Mesenchymal stem cell (in vitro differentiated cells and primary cell): Measurements from ENCODE around the gene MCOLN3.

Experiments used
- DNase-seq: peaks from one replicate; pipeline ENCODE4 v3.0.0-alpha.2; 2013
- H2AFZ ChIP-seq: one replicate; pipeline ENCODE4 v1.6.1; 2013; ENCODE audit warnings: low read depth, mild to moderate bottlenecking, control low read depth, inconsistent platforms, low read length, moderate library complexity
- H2AK5ac ChIP-seq: 2 replicates; pipeline ENCODE4 v1.6.1; 2013; ENCODE audit warnings: low read length, moderate library complexity, mild to moderate bottlenecking, inconsistent platforms; ENCODE audit not compliant: severe bottlenecking
- H2BK120ac ChIP-seq: one replicate; pipeline ENCODE4 v1.6.1; 2013; ENCODE audit warnings: low read depth, mild to moderate bottlenecking, inconsistent platforms, low read length, moderate library complexity
- H2BK12ac ChIP-seq, 2 experiments: one replicate each; pipeline ENCODE4 v1.6.1; 2013; ENCODE audit warnings: inconsistent platforms in 2 of 2, low read length in 2 of 2, mild to moderate bottlenecking in 2 of 2, moderate library complexity in 2 of 2, control low read depth in 1 of 2
- H2BK15ac ChIP-seq: one replicate; pipeline ENCODE4 v1.6.1; 2013; ENCODE audit warnings: mild to moderate bottlenecking, low read depth, inconsistent platforms; ENCODE audit not compliant: poor library complexity, severe bottlenecking
- H2BK5ac ChIP-seq: 2 replicates; pipeline ENCODE4 v1.6.1; 2013; ENCODE audit warnings: low read depth, mild to moderate bottlenecking, low read length, control low read depth, inconsistent platforms; ENCODE audit not compliant: poor library complexity, severe bottlenecking
- H3K14ac ChIP-seq, 2 experiments: one replicate each; pipeline ENCODE4 v1.6.1; 2013; ENCODE audit warnings: inconsistent platforms in 2 of 2, low read length in 2 of 2, control low read depth in 1 of 2, mild to moderate bottlenecking in 1 of 2, moderate library complexity in 1 of 2
- H3K18ac ChIP-seq, 2 experiments: one replicate each; pipeline ENCODE4 v1.6.1; 2013; ENCODE audit warnings: inconsistent platforms in 2 of 2, low read length in 2 of 2, control low read depth in 1 of 2, low read depth in 1 of 2, mild to moderate bottlenecking in 1 of 2
- H3K23ac ChIP-seq, 2 experiments: one replicate each; pipeline ENCODE4 v1.6.1; 2013; ENCODE audit warnings: inconsistent platforms in 2 of 2, low read length in 2 of 2, mild to moderate bottlenecking in 2 of 2, moderate library complexity in 2 of 2, control low read depth in 1 of 2
- H3K27ac ChIP-seq: 2 replicates; pipeline ENCODE4 v1.5.1; 2013; ENCODE audit warnings: mild to moderate bottlenecking, moderate library complexity, low read length, control low read depth, inconsistent platforms; ENCODE audit not compliant: poor library complexity, severe bottlenecking
- H3K27me3 ChIP-seq, 2 experiments: 2 replicates each; pipeline versions ENCODE4 v1.6.1 to v1.7.0; 2013; ENCODE audit warnings: low read length in 2 of 2, mild to moderate bottlenecking in 2 of 2, moderate library complexity in 2 of 2, control low read depth in 1 of 2, inconsistent platforms in 1 of 2; ENCODE audit not compliant: control insufficient read depth in 1 of 2, insufficient read depth in 1 of 2
- H3K36me3 ChIP-seq, 2 experiments: 2 replicates each; pipeline versions ENCODE4 v1.6.1 to v1.7.0; 2013; ENCODE audit warnings: low read length in 2 of 2, control low read depth in 1 of 2, inconsistent platforms in 1 of 2, low read depth in 1 of 2, mild to moderate bottlenecking in 1 of 2; ENCODE audit not compliant: insufficient read depth in 2 of 2, control insufficient read depth in 1 of 2
- H3K4ac ChIP-seq, 2 experiments: one replicate each; pipeline ENCODE4 v1.6.1; 2013; ENCODE audit warnings: inconsistent platforms in 2 of 2, low read length in 2 of 2, mild to moderate bottlenecking in 2 of 2, moderate library complexity in 2 of 2, control low read depth in 1 of 2, low read depth in 1 of 2
- H3K4me1 ChIP-seq: 2 replicates; pipeline ENCODE4 v1.6.1; 2013; ENCODE audit warnings: low read depth, low read length, control low read depth; ENCODE audit not compliant: control insufficient read depth, insufficient read depth
- H3K4me2 ChIP-seq: 2 replicates; pipeline ENCODE4 v1.6.1; 2013; ENCODE audit warnings: low read length, mild to moderate bottlenecking, inconsistent platforms; ENCODE audit not compliant: poor library complexity, severe bottlenecking
- H3K4me3 ChIP-seq, 2 experiments: 2 replicates each; pipeline versions ENCODE4 v1.5.1 to v1.7.0; 2013; ENCODE audit warnings: low read length in 2 of 2, mild to moderate bottlenecking in 2 of 2, control low read depth in 1 of 2, low read depth in 1 of 2; ENCODE audit not compliant: insufficient read depth in 1 of 2
- H3K79me1 ChIP-seq: replicated peaks from 2 replicates; pipeline ENCODE4 v1.6.1; 2013; ENCODE audit warnings: mild to moderate bottlenecking, control low read depth, low read length, inconsistent platforms; ENCODE audit not compliant: poor library complexity, severe bottlenecking
- H3K9ac ChIP-seq: 2 replicates; pipeline ENCODE4 v1.7.0; 2013; ENCODE audit warnings: mild to moderate bottlenecking, low read length, moderate library complexity
- H3K9me3 ChIP-seq: 2 replicates; pipeline ENCODE4 v1.7.0; 2013; ENCODE audit warnings: mild to moderate bottlenecking, low read length; ENCODE audit not compliant: control insufficient read depth
- H4K8ac ChIP-seq: one replicate; pipeline ENCODE4 v1.6.1; 2013; ENCODE audit warnings: inconsistent platforms, mild to moderate bottlenecking, low read length, moderate library complexity
- H4K91ac ChIP-seq: one replicate; pipeline ENCODE4 v1.6.1; 2013; ENCODE audit warnings: mild to moderate bottlenecking, low read length, inconsistent platforms
- WGBS: methylation state at CpG from one replicate; pipeline ENCODE4 v1.1.7; 2013; ENCODE audit warnings: mixed read lengths; 5-methylcytosine and 5-hydroxymethylcytosine counted together

The MCOLN3 gene

DNA sequence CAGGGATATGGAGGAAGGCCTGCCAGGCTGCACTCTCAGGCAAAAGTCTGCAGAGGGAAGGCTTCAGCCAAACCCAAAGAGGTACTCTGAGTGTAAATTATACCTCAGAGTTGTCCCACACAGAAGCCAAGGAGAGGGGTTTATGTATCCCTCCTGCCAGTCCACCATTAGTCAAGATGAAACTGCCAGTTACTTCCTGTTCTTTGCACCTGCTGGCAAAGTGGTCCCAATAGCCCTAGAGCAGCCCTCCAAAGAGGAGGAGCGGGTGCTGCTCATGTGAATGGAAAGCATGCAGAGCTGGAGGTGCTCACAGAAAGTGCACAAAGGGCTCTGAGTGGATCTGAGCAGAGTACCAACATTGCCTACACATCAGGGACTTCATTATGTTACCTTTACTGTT lies 37.1 kb upstream of the MCOLN3 start:
- Histone ChIP-seq H2BK12ac (no peak overlapping the region), H2BK5ac (no peak overlapping the region), H4K8ac (no peak overlapping the region), H3K4me3 (no peak overlapping the region), H3K79me1 (no peaks in the 10 kb centered on the region), H2AFZ (no peak overlapping the region), H3K4ac (no peak overlapping the region), H3K4me1 (no peaks in the 10 kb centered on the region), H2BK15ac (no peak overlapping the region), H2AK5ac (no peak overlapping the region), H3K4me2 (no peak overlapping the region), H3K23ac (no peak overlapping the region), H3K9me3 (no peaks in the 10 kb centered on the region), H3K14ac (no peak overlapping the region), H3K9ac (no peak overlapping the region), H3K36me3 (peaks cover 3 to 18% of the 10 kb centered on the region in 2 experiments), H2BK120ac (no peak overlapping the region), H3K18ac (no peak overlapping the region), H4K91ac (no peak overlapping the region), H3K27ac (no peak overlapping the region), H3K27me3 (peaks cover 0 to 3% of the 10 kb centered on the region in 2 experiments)
- 100% methylated on average over 1 of the region's 1 CpG for WGBS
- DNase-seq = no peak

DNA sequence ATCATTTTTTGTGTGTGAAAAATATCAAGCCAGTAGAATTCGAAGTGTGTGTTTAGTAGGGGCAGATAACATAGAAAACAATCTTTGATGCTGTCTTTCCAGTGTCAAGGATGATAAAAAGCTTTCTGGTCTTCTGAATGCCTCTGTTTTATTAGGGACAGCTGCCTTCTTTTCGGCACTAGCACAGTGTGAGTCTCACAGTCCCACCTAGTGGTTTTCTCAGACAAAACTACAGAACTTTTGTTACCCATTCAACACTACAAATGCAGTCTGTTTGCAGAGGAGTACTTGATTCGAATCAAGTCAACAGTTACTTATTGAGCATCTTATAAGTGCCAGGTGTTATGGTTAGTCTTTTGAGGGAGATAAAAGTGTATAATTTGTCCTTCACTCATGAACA lies 30.6 kb upstream of the MCOLN3 start:
- Histone ChIP-seq H3K9me3 (peaks cover 4% of the 10 kb centered on the region), H3K79me1 (no peaks in the 10 kb centered on the region), H3K4ac (no peak overlapping the region), H3K23ac (no peak overlapping the region), H3K4me1 (no peaks in the 10 kb centered on the region), H3K27ac (no peak overlapping the region), H2BK120ac (no peak overlapping the region), H4K8ac (no peak overlapping the region), H2BK12ac (no peak overlapping the region), H3K14ac (no peak overlapping the region), H2BK5ac (no peak overlapping the region), H4K91ac (no peak overlapping the region), H2BK15ac (no peak overlapping the region), H2AK5ac (no peak overlapping the region), H3K9ac (peak overlapping the region; percentile 16), H3K27me3 (no peaks in the 10 kb centered on the region), H3K4me2 (no peak overlapping the region), H3K4me3 (no peak overlapping the region), H3K18ac (no peak overlapping the region), H3K36me3 (peaks cover 3 to 17% of the 10 kb centered on the region in 2 experiments), H2AFZ (no peak overlapping the region)
- peak; percentile 21 for DNase-seq
- WGBS = 29% methylated on average over 2 of the region's 3 CpGs

DNA sequence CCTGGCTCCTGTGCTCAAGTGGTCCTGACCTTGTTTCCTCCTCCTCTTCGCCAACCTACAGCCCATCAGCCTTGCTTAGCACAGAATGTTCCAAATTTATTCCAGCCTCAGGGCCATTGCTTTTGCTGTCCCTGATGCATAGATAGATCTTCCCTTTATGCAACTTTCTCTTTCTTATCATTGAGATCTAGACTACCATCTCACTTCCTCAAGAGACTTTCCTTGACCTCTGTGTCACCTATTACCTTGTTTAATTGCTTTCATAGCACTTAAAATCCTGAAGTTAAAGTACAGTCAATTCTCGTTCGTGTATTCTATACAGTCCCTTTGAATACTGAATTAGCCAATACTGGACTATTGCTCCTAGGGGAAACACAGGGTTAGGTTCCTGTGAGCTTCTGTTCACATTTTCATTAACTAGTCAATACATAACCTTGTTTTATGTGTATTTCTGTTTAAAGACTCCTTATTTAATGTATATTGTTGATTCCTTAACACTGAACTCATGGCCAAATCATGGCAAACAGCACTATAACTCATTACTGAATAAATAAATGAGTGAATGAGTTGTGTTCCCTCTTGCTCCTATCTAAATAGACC lies 26.2 kb upstream of the MCOLN3 start:
- Histone ChIP-seq H3K23ac (no peak overlapping the region), H3K27ac (no peak overlapping the region), H3K4me2 (no peak overlapping the region), H3K27me3 (no peaks in the 10 kb centered on the region), H3K9me3 (peaks cover 4% of the 10 kb centered on the region), H3K36me3 (peaks cover 0 to 5% of the 10 kb centered on the region in 2 experiments), H2AFZ (no peak overlapping the region), H3K14ac (no peak overlapping the region), H3K9ac (no peak overlapping the region), H4K8ac (no peak overlapping the region), H2BK12ac (no peak overlapping the region), H2BK15ac (no peak overlapping the region), H3K79me1 (no peaks in the 10 kb centered on the region), H3K4me3 (no peak overlapping the region), H3K18ac (no peak overlapping the region), H2BK120ac (no peak overlapping the region), H2AK5ac (no peak overlapping the region), H3K4me1 (no peaks in the 10 kb centered on the region), H2BK5ac (no peak overlapping the region), H4K91ac (no peak overlapping the region), H3K4ac (no peak overlapping the region)
- no peak for DNase-seq
- WGBS = 95% methylated on average over 3 of the region's 3 CpGs

DNA sequence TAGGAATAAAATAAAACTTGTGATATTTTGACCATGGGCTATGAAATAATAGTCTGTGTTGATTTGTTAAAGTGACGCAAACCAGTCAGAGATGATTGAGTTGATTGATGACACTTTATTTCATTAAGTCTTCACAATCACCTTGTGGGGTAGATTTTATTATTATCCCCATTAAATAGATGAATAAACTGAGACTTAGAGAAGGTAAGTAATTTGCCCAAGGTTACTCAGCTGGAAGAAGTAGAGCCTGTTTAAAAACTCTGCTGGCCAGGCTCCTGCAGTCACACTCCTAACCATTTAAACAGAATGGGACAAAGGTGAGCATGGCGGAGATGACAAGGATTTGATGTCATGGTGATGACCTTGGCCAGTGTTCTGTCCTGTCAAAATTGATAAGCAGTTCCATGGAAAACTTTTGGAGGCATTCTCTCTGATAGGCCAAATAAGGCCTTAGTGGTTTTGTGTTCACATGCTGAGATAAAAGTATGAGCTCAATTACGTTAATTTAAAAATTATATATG lies 22.7 kb upstream of the MCOLN3 start:
- H3K4me1 ChIP-seq = no peaks in the 10 kb centered on the region
- no peak overlapping the region for H3K4me2 ChIP-seq
- H3K4ac ChIP-seq = no peak overlapping the region
- H2BK15ac ChIP-seq = no peak overlapping the region
- no peak overlapping the region for H4K8ac ChIP-seq
- no peak overlapping the region for H3K9ac ChIP-seq
- no peak overlapping the region for H3K27ac ChIP-seq
- no peak overlapping the region for H4K91ac ChIP-seq
- H2BK120ac ChIP-seq = no peak overlapping the region
- 88% methylated on average over 2 of the region's 3 CpGs for WGBS
- no peak overlapping the region for H3K14ac ChIP-seq
- no peak overlapping the region for H3K23ac ChIP-seq
- no peak overlapping the region for H2AFZ ChIP-seq
- no peak overlapping the region for H2BK12ac ChIP-seq
- H3K79me1 ChIP-seq = no peaks in the 10 kb centered on the region
- H3K18ac ChIP-seq = no peak overlapping the region
- H2AK5ac ChIP-seq = no peak overlapping the region
- no peaks in the 10 kb centered on the region for H3K27me3 ChIP-seq
- H3K9me3 ChIP-seq = peaks cover 4% of the 10 kb centered on the region
- H3K36me3 ChIP-seq = no peaks in the 10 kb centered on the region
- H3K4me3 ChIP-seq = no peak overlapping the region
- no peak overlapping the region for H2BK5ac ChIP-seq
- DNase-seq = no peak
